ENCODE data around the gene WDR70. TPM values are rescaled to one million over a fixed set of nuclear protein-coding genes. Genes with fewer than 3 reads are reported as not detected.
A peak's percentile ranks its signal among the peaks of the same experiment; 100 is the strongest.
"Not testable (repeated sequence)": the region's sequence is repeated elsewhere in the genome, so short reads cannot be mapped to it uniquely, and the experiment has no call there.

Gene WDR70
- total RNA-seq, 1 donor from 2014 or later, result 31.3 TPM

DNA sequence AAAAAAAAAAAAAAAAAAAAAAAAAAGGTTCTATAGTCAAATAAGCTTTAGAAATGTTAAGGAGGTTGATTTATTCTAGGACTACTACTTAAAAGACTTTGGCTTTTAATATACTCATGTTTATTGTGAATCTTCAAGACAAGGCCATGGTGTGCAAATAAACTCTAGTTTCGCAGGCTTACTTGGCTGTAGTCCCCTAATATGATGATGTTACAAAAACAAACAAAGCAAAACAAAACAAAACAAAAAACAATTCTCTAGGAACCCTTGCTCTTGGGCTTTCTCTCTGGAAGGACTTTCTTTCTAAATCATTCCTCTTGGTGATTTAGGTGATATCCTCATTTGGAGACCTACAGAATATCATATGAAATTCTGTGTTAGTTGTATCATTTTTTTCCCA, 288.7 kb downstream of the WDR70 start:
- Mint-ChIP-seq H3K9me3 (ENCODE audit: unreplicated experiment) (no peaks in the 10 kb centered on the region), H3K4me3 (ENCODE audit: unreplicated experiment) (no peak overlapping the region), H3K4me1 (ENCODE audit: low read depth, unreplicated experiment) (peaks cover 55% of the 10 kb centered on the region), H3K27ac (ENCODE audit: unreplicated experiment) (peak overlapping the region; percentile 94), H3K36me3 (ENCODE audit: low read depth, unreplicated experiment) (no peaks in the 10 kb centered on the region), H3K27me3 (ENCODE audit: low read depth, unreplicated experiment) (no peaks in the 10 kb centered on the region)
- H4K20me1 ChIP-seq (ENCODE audit: insufficient read depth, low read length), result no peaks in the 10 kb centered on the region
- peak overlapping the region; percentile 77 for H3K27ac ChIP-seq (ENCODE audit: low read depth, low read length)
- H3K4me3 ChIP-seq (ENCODE audit: insufficient read depth, low read depth, low read length), result no peak overlapping the region
- peak overlapping the region; percentile 66 for H3K4me2 ChIP-seq (ENCODE audit: low read length)
- no peaks in the 10 kb centered on the region for H3K79me2 ChIP-seq (ENCODE audit: insufficient read depth, low read length)
- H3K27me3 ChIP-seq (ENCODE audit: insufficient read depth, low read length), result no peaks in the 10 kb centered on the region
- H3K36me3 ChIP-seq (ENCODE audit: insufficient read depth, low read length), result no peaks in the 10 kb centered on the region
- no peak for DNase-seq (ENCODE audit: low read depth)
- FAIRE-seq, result no peak
- peak overlapping the region; percentile 50 for H3K9ac ChIP-seq (ENCODE audit: low read length)
- no peak for TF ChIP-seq EZH2 (IDR thresholded peaks at IDR 0.05; ENCODE audit: insufficient read depth, low read length)
- peaks cover 37% of the 10 kb centered on the region for H3K4me1 ChIP-seq (ENCODE audit: insufficient read depth, low read length)
- H2AFZ ChIP-seq (ENCODE audit: low read depth, low read length), result no peak overlapping the region
- H3K9me3 ChIP-seq (ENCODE audit: insufficient read depth, low read depth, low read length), result no peaks in the 10 kb centered on the region

DNA sequence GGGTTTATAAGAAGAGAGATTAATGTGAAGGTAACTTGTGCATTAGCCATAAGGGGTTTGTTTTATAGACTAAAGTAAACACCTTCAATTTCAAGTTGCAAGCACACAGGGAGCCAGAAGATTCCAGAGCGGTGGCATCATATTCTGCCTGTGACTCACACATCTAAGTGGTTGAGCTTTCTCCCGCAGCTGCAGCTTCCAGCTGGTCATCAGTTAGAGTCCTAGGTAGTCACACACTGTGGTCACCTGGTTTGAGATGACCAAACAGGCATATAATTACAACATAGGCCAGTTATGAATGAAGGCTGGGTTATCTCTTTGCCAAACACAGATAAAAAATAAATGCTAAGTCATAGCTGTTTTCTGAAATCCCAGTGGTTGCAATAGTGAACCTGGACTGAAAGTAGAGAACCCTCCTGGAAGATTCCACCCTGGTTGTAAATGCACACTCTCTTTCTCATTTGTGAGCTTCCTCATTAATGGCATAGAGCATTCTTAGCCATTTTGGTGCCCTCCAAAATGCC, 289.5 kb downstream of the WDR70 start:
- Mint-ChIP-seq H3K4me3 (ENCODE audit: unreplicated experiment) (no peak overlapping the region), H3K27me3 (ENCODE audit: low read depth, unreplicated experiment) (no peaks in the 10 kb centered on the region), H3K36me3 (ENCODE audit: low read depth, unreplicated experiment) (no peaks in the 10 kb centered on the region), H3K4me1 (ENCODE audit: low read depth, unreplicated experiment) (peaks cover 56% of the 10 kb centered on the region), H3K9me3 (ENCODE audit: unreplicated experiment) (no peaks in the 10 kb centered on the region), H3K27ac (ENCODE audit: unreplicated experiment) (peak overlapping the region; percentile 94)
- Histone ChIP-seq H3K4me1 (ENCODE audit: insufficient read depth, low read length) (peaks cover 37% of the 10 kb centered on the region), H3K79me2 (ENCODE audit: insufficient read depth, low read length) (no peaks in the 10 kb centered on the region), H2AFZ (ENCODE audit: low read depth, low read length) (no peak overlapping the region), H3K4me2 (ENCODE audit: low read length) (peak overlapping the region; percentile 66), H3K9me3 (ENCODE audit: insufficient read depth, low read depth, low read length) (no peaks in the 10 kb centered on the region), H3K27me3 (ENCODE audit: insufficient read depth, low read length) (no peaks in the 10 kb centered on the region), H3K27ac (ENCODE audit: low read depth, low read length) (peak overlapping the region; percentile 89), H3K36me3 (ENCODE audit: insufficient read depth, low read length) (no peaks in the 10 kb centered on the region), H3K4me3 (ENCODE audit: insufficient read depth, low read depth, low read length) (no peak overlapping the region), H4K20me1 (ENCODE audit: insufficient read depth, low read length) (no peaks in the 10 kb centered on the region), H3K9ac (ENCODE audit: low read length) (peak overlapping the region; percentile 50)
- TF ChIP-seq, protein P1, sequence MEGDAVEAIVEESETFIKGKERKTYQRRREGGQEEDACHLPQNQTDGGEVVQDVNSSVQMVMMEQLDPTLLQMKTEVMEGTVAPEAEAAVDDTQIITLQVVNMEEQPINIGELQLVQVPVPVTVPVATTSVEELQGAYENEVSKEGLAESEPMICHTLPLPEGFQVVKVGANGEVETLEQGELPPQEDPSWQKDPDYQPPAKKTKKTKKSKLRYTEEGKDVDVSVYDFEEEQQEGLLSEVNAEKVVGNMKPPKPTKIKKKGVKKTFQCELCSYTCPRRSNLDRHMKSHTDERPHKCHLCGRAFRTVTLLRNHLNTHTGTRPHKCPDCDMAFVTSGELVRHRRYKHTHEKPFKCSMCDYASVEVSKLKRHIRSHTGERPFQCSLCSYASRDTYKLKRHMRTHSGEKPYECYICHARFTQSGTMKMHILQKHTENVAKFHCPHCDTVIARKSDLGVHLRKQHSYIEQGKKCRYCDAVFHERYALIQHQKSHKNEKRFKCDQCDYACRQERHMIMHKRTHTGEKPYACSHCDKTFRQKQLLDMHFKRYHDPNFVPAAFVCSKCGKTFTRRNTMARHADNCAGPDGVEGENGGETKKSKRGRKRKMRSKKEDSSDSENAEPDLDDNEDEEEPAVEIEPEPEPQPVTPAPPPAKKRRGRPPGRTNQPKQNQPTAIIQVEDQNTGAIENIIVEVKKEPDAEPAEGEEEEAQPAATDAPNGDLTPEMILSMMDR (IDR thresholded peaks at IDR 0.05; ENCODE audit: insufficient read depth, low read depth, low read length), result no peak
- TF ChIP-seq EZH2 (IDR thresholded peaks at IDR 0.05; ENCODE audit: insufficient read depth, low read length), result no peak
- FAIRE-seq (peak; percentile 94), DNase-seq (ENCODE audit: low read depth) (peak; percentile 100)

DNA sequence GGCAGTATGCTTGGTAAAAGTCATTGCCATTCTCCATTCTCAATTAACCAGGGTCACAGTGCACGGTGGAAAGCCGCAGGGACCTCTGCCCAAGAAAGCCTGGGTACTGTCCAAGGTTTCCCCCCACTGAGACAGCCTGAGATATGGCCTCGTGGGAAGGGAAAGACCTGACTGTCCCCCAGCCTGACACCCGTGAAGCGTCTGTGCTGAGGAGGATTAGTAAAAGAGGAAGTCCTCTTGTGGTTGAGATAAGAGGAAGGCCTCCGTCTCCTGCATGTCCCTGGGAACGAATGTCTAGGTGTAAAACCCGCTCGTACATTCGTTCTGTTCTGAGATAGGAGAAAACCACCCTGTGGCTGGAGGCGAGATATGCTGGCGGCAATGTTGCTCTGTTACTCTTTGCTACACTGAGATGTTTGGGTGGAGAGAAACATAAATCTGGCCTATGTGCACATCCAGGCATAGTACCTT, 293.0 kb downstream of the WDR70 start:
- not testable (repeated sequence) for H3K9me3 ChIP-seq (ENCODE audit: insufficient read depth, low read depth, low read length); H3K27me3 Mint-ChIP-seq (ENCODE audit: low read depth, unreplicated experiment); H3K4me3 Mint-ChIP-seq (ENCODE audit: unreplicated experiment); H3K4me3 ChIP-seq (ENCODE audit: insufficient read depth, low read depth, low read length); H3K9me3 Mint-ChIP-seq (ENCODE audit: unreplicated experiment); H3K79me2 ChIP-seq (ENCODE audit: insufficient read depth, low read length); H3K4me2 ChIP-seq (ENCODE audit: low read length); H4K20me1 ChIP-seq (ENCODE audit: insufficient read depth, low read length); FAIRE-seq; H3K36me3 ChIP-seq (ENCODE audit: insufficient read depth, low read length); H2AFZ ChIP-seq (ENCODE audit: low read depth, low read length); H3K27ac ChIP-seq (ENCODE audit: low read depth, low read length); H3K27me3 ChIP-seq (ENCODE audit: insufficient read depth, low read length); H3K36me3 Mint-ChIP-seq (ENCODE audit: low read depth, unreplicated experiment); H3K9ac ChIP-seq (ENCODE audit: low read length)
- H3K4me1 ChIP-seq (ENCODE audit: insufficient read depth, low read length), result peaks cover 29% of the 10 kb centered on the region
- DNase-seq (ENCODE audit: low read depth), result peak; percentile 53
- H3K27ac Mint-ChIP-seq (ENCODE audit: unreplicated experiment), result peak overlapping the region; percentile 44
- peaks cover 38% of the 10 kb centered on the region for H3K4me1 Mint-ChIP-seq (ENCODE audit: low read depth, unreplicated experiment)

DNA sequence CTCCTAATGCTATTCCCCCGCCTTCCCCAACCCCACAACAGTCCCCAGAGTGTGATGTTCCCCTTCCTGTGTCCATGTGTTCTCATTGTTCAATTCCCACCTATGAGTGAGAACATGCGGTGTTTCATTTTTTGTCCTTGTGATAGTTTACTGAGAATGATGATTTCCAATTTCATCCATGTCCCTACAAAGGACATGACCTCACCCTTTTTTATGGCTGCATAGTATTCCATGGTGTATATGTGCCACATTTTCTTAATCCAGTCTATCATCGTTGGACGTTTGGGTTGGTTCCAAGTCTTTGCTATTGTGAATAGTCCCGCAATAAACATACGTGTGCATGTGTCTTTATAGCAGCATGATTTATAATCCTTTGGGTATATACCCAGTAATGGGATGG, 295.2 kb downstream of the WDR70 start:
- not testable (repeated sequence) for H3K4me3 Mint-ChIP-seq (ENCODE audit: unreplicated experiment); H3K27ac Mint-ChIP-seq (ENCODE audit: unreplicated experiment)

DNA sequence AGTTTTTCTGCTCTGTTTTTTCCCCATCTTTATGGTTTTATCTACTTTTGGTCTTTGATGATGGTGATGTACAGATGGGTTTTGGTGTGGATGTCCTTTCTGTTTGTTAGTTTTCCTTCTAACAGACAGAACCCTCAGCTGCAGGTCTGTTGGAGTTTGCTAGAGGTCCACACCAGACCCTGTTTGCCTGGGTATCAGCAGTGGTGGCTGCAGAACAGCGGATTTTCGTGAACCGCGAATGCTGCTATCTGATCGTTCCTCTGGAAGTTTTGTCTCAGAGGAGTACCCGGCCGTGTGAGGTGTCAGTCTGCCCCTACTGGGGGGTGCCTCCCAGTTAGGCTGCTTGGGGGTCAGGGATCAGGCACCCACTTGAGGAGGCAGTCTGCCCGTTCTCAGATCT, 300.2 kb downstream of the WDR70 start:
- not testable (repeated sequence) for FAIRE-seq; H3K4me3 Mint-ChIP-seq (ENCODE audit: unreplicated experiment)
- peaks cover 28% of the 10 kb centered on the region for H3K9me3 Mint-ChIP-seq (ENCODE audit: unreplicated experiment)

More for the DNA sequence above, 295.2 kb downstream of the WDR70 start:
- not testable (repeated sequence) for H3K9me3 ChIP-seq (ENCODE audit: insufficient read depth, low read depth, low read length); H3K36me3 Mint-ChIP-seq (ENCODE audit: low read depth, unreplicated experiment); H3K4me3 ChIP-seq (ENCODE audit: insufficient read depth, low read depth, low read length); H3K36me3 ChIP-seq (ENCODE audit: insufficient read depth, low read length); H3K27ac ChIP-seq (ENCODE audit: low read depth, low read length); H3K79me2 ChIP-seq (ENCODE audit: insufficient read depth, low read length); H2AFZ ChIP-seq (ENCODE audit: low read depth, low read length); H3K27me3 Mint-ChIP-seq (ENCODE audit: low read depth, unreplicated experiment); FAIRE-seq; H3K4me2 ChIP-seq (ENCODE audit: low read length); H4K20me1 ChIP-seq (ENCODE audit: insufficient read depth, low read length); H3K9ac ChIP-seq (ENCODE audit: low read length); H3K27me3 ChIP-seq (ENCODE audit: insufficient read depth, low read length); H3K9me3 Mint-ChIP-seq (ENCODE audit: unreplicated experiment); DNase-seq (ENCODE audit: low read depth)
- H3K4me1 ChIP-seq (ENCODE audit: insufficient read depth, low read length), result peaks cover 11% of the 10 kb centered on the region
- peaks cover 23% of the 10 kb centered on the region for H3K4me1 Mint-ChIP-seq (ENCODE audit: low read depth, unreplicated experiment)

More for the DNA sequence above, 300.2 kb downstream of the WDR70 start:
- not testable (repeated sequence) for H3K27me3 ChIP-seq (ENCODE audit: insufficient read depth, low read length); H3K27ac ChIP-seq (ENCODE audit: low read depth, low read length); H3K79me2 ChIP-seq (ENCODE audit: insufficient read depth, low read length); H3K27ac Mint-ChIP-seq (ENCODE audit: unreplicated experiment); H2AFZ ChIP-seq (ENCODE audit: low read depth, low read length); H3K36me3 ChIP-seq (ENCODE audit: insufficient read depth, low read length); H3K27me3 Mint-ChIP-seq (ENCODE audit: low read depth, unreplicated experiment); H3K9me3 ChIP-seq (ENCODE audit: insufficient read depth, low read depth, low read length); H3K9ac ChIP-seq (ENCODE audit: low read length); H4K20me1 ChIP-seq (ENCODE audit: insufficient read depth, low read length); H3K4me2 ChIP-seq (ENCODE audit: low read length); DNase-seq (ENCODE audit: low read depth); H3K4me1 Mint-ChIP-seq (ENCODE audit: low read depth, unreplicated experiment); H3K4me3 ChIP-seq (ENCODE audit: insufficient read depth, low read depth, low read length); H3K4me1 ChIP-seq (ENCODE audit: insufficient read depth, low read length)
- H3K36me3 Mint-ChIP-seq (ENCODE audit: low read depth, unreplicated experiment), result peaks cover 13% of the 10 kb centered on the region

All from astrocyte (in vitro differentiated cells and primary cell).